HepG2 (cell line): ENCODE data around the gene SLC25A27. TPM values are rescaled to one million over a fixed set of nuclear protein-coding genes. Genes with fewer than 3 reads are reported as not detected.

Experiments used
- AHDC1 ChIP-seq: sonication (generic); formaldehyde crosslinking; IDR thresholded peaks from 2 replicates; pipeline ENCODE4 v1.5.1; 2020; ENCODE audit warnings: mild to moderate bottlenecking, missing genetic modification reagents, borderline replicate concordance
- ARID5B ChIP-seq: IDR thresholded peaks from 2 replicates; pipeline ENCODE4 v1.4.0; 2020; ENCODE audit warnings: mild to moderate bottlenecking, missing genetic modification reagents
- PBX2 ChIP-seq: IDR thresholded peaks from 2 replicates; pipeline ENCODE4 v1.6.1; 2016; ENCODE audit warnings: control low read depth
- PHF5A ChIP-seq: IDR thresholded peaks from one replicate; pipeline ENCODE4 v1.6.1; 2018; ENCODE audit warnings: low read depth, missing genetic modification reagents; ENCODE audit not compliant: unreplicated experiment
- RERE ChIP-seq: IDR thresholded peaks from 2 replicates; pipeline ENCODE4 v1.6.1; 2016; ENCODE audit warnings: low read depth, missing genetic modification reagents, missing compliant biosample characterization
- ZNF574 ChIP-seq: sonication (generic); formaldehyde crosslinking; IDR thresholded peaks from 2 replicates; pipeline ENCODE4 v1.4.0; 2020; ENCODE audit warnings: missing genetic modification reagents
- polyA plus RNA-seq, 8 experiments: library from polyadenylated mRNA; depleted of rRNA in 3 of 8; stranded (reverse) in 7 of 8; unstranded in 1 of 8; fragments of >200 nt; fragmentation: Illumina TruSeq in 4 of 8; extraction: Trizol in 4 of 8; gene quantifications; 2 replicates each; pipeline versions ENCODE4 v1.2.1 to v1.2.3, GENCODE V29; 2011 to 2016; ENCODE audit warnings: low read depth in 4 of 8, missing spikeins in 1 of 8, mixed read lengths in 1 of 8; ENCODE audit not compliant: insufficient read depth in 1 of 8
- total RNA-seq, 5 experiments: library from RNA; depleted of rRNA; stranded (reverse); fragments of >200 nt; fragmentation: Illumina TruSeq; extraction: Trizol; gene quantifications; 2 replicates each; pipeline ENCODE4 v1.2.3, GENCODE V29; 2016; ENCODE audit warnings: low read depth in 1 of 5

SLC25A27 gene
- total and polyA plus RNA-seq, 2 of the 13 experiments (the other 11 are each of a cell fraction or from before 2014, with no cell fraction given) = 0.46 to 1.3 TPM

GRCh38 chr6:46652603-46653438, at the start of gene SLC25A27, which contains the start of gene CYP39A1 (continued):
- TF ChIP-seq ARID5B (CRISPR knock-in tag) = peak; percentile 32; the same call in 1 of the 2 replicates
- 0 out of 2 replicates have a peak, but pooled peaks have one; percentile 23 for TF ChIP-seq RERE (CRISPR knock-in tag)
- TF ChIP-seq PBX2 (CRISPR knock-in tag) = peak; percentile 62
- no peak for TF ChIP-seq PHF5A (CRISPR knock-in tag)
- no peak for TF ChIP-seq AHDC1 (CRISPR knock-in tag)
- TF ChIP-seq ZNF574 (CRISPR knock-in tag) = peak; percentile 47
